K562 (cell line): ENCODE results near the gene RFLNA. TPM values are rescaled to one million over a fixed set of nuclear protein-coding genes. Genes with fewer than 3 reads are reported as not detected.

Source experiments
- ADNP ChIP-seq: fragments of 200-800 bp; sonication (Bioruptor generic); IDR thresholded peaks from 2 replicates; pipeline ENCODE4 v1.6.1; 2016; ENCODE audit warnings: missing genetic modification characterization, missing compliant biosample characterization
- CHD1 ChIP-seq: fragments of 200-600 bp; sonication (generic); IDR thresholded peaks from one replicate; pipeline ENCODE4 v1.6.1; 2012; ENCODE audit warnings: mild to moderate bottlenecking, moderate library complexity, low read length, inconsistent platforms
- ETV5 ChIP-seq: sonication (generic); formaldehyde crosslinking; IDR thresholded peaks from 2 replicates; pipeline ENCODE4 v1.4.0; 2020; ENCODE audit warnings: low read depth, mild to moderate bottlenecking, missing genetic modification reagents
- GATAD2B ChIP-seq: fragments of 450-650 bp; IDR thresholded peaks from 2 replicates; pipeline ENCODE4 v1.6.1; 2017; ENCODE audit warnings: mild to moderate bottlenecking, borderline replicate concordance
- GTF3C2 ChIP-seq: IDR thresholded peaks from 3 replicates; pipeline ENCODE4 v1.6.1; 2011; ENCODE audit warnings: borderline replicate concordance, mild to moderate bottlenecking, moderate library complexity; ENCODE audit not compliant: insufficient read length; ENCODE audit errors: extremely low read depth
- HDAC6 ChIP-seq: IDR thresholded peaks from 2 replicates; pipeline ENCODE4 v1.6.1; 2012; ENCODE audit warnings: low read depth, mild to moderate bottlenecking, control low read depth, inconsistent platforms, low read length, moderate library complexity
- MBD1 ChIP-seq: fragments of 250-450 bp; sonication (Bioruptor Pico); IDR thresholded peaks from 2 replicates; pipeline ENCODE4 v1.8.0; 2022; ENCODE audit warnings: inconsistent platforms
- SMAD3 ChIP-seq: fragments of 450-650 bp; formaldehyde crosslinking; conservative IDR thresholded peaks from 2 replicates; pipeline ENCODE4 v1.4.0; 2020; ENCODE audit warnings: mild to moderate bottlenecking
- ZNF165 ChIP-seq: fragments of 250-450 bp; sonication (Bioruptor Pico); IDR thresholded peaks from 2 replicates; pipeline ENCODE4 v1.4.0; 2020; ENCODE audit warnings: borderline replicate concordance
- ZNF407 ChIP-seq: fragments of 450-650 bp; IDR thresholded peaks from 2 replicates; pipeline ENCODE4 v1.6.1; 2016; ENCODE audit warnings: low read depth
- polyA plus RNA-seq, 8 experiments: library from polyadenylated mRNA; depleted of rRNA in 4 of 8; stranded (reverse) in 5 of 8; unstranded in 3 of 8; fragments of >200 nt; fragmentation: Nextera tagmentation in 2 of 8; fragmentation: Illumina TruSeq in 1 of 8; extraction: Ambion mirVana in 2 of 8; extraction: Trizol in 1 of 8; gene quantifications; 2 replicates each; pipeline versions ENCODE4 v1.2.1 to v1.2.3, GENCODE V29; 2011 to 2014; ENCODE audit warnings: inconsistent platforms in 1 of 8, missing spikeins in 1 of 8
- total RNA-seq, 7 experiments: library from RNA; depleted of rRNA in 6 of 7; stranded (reverse); fragments of >200 nt in 6 of 7; fragmentation: Illumina TruSeq in 2 of 7; extraction: Trizol in 2 of 7; gene quantifications; 2 replicates each; pipeline versions ENCODE4 v1.2.1 to v1.2.3, GENCODE V29; 2011 to 2021; ENCODE audit warnings: low replicate concordance in 1 of 7

RFLNA gene
- total and polyA plus RNA-seq, 9 of the 15 experiments (the other 6 are each of a cell fraction or from before 2014, with no cell fraction given), result not detected

- no peak for TF ChIP-seq GTF3C2
- TF ChIP-seq ETV5 (CRISPR knock-in tag), result no peak
- no peak for TF ChIP-seq ZNF407
- TF ChIP-seq CHD1, result no peak
- TF ChIP-seq SMAD3, result no peak
- no peak for TF ChIP-seq ADNP (tag)
- TF ChIP-seq MBD1 (CRISPR knock-in tag), result no peak
- no peak for TF ChIP-seq ZNF165 (CRISPR knock-in tag)
- TF ChIP-seq GATAD2B, result no peak; the same call in 1 of the 2 replicates
- TF ChIP-seq HDAC6, result no peak
Measured at GRCh38 chr12:124352839-124353238, 57.9 kb downstream of the RFLNA start (continued).
